ENCODE results near the gene COL18A1.

The COL18A1 gene

DNA sequence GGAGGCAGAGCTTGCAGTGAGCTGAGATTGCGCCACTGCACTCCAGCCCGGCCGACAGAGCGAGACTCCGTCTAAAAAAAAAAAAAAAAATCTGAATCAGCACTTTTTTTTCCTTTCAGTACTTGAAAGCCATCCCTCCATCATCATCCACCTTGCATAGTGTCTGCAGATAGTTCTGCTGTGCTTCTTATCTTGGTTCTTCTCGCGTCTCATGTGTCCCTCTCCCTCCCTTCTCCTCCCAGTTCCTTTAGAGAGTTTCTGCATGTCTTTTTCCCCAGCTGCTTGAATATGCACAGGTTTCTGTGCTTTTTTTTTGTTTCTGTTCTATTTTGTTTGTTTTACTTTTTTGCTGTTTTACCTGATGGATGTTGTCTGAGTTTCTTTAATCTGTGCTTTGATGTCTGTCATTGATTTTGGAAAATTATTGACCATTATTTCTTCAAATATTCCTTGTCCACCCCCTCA lies 3.9 kb upstream of the COL18A1 start:
- in situ Hi-C loops (cut with MboI; ENCODE audit: low sequenced_read_pairs) = no loop called here

DNA sequence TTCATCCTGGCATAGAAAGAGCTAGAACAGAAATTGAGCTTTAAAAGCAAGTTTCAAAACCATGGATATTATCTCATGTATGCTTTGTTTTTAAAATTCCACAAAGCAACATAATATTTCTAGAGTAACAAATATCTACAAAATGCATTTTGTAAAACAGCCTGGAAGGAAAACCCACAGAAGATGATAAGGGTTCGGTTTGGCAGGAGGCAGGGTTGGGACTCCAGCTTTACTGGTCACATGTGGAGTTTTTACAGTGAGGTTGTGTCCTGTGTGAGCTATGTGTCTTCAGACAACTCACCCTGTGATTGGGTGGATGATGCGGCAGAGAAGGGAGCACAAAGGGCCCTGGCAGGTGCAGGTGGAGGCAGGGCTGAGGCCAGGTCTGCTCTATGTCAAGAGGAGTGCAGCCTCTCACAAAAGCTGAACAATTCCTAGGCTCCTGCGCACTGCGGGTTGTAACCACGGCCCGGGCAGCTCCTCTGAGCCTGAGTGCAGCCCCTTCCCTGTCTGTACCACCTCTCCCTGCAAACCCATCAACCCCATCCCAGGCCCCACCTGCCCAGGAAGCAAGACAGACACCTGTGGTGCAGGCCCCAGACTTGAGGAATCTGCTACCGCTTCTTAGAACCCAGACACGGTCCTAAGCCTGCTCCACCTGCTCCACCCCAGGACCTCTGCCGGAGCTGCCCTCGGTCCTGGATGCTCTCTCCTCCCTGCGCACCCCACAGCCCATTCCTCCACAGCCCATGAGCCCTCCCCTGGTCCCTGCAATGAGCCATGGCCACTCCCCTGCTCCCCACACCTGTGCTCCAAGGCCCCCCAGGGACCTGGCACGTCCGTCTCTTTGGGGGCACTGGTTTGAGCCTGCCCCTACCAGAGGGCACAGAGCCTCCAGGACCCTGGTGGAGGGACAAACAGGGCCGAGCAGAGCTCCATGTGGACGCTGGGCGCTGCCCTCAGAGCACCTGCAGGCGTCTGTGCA lies 2.8 kb upstream of the COL18A1 start:
- in situ Hi-C loops (cut with MboI; ENCODE audit: low sequenced_read_pairs) = no loop called here

DNA sequence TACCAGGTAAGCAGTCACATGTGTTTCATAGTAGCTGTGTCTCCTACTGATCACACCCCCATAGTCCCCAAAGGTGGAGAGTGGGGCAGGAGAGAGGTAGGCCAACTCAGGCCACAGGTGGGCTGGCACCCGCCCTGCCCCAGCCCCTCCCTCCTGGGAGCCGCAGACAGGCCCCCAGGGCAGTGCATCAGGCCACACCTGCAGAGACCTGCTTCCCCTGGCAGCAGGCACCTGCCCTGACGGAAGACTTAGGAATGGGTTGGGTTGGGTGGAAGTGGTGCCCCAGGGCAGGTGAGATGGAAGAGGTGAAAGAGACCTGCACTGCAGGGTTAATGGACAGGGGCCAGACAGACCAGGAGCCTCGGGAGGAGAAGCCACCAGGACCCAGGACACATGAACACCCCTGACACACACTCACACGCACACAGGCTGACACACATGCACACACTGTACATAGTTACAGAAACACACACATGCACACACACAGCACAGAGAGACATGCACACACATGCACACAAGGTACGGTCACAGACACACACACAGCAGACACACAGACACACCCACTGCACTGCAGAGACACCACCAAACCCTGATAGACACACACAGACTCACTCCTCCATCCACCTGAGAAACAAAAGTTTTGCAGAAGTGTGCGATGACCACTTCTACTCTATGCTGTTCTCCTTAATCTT lies 1.7 kb upstream of the COL18A1 start:
- in situ Hi-C loops (cut with MboI; ENCODE audit: low sequenced_read_pairs) = no loop called here

DNA sequence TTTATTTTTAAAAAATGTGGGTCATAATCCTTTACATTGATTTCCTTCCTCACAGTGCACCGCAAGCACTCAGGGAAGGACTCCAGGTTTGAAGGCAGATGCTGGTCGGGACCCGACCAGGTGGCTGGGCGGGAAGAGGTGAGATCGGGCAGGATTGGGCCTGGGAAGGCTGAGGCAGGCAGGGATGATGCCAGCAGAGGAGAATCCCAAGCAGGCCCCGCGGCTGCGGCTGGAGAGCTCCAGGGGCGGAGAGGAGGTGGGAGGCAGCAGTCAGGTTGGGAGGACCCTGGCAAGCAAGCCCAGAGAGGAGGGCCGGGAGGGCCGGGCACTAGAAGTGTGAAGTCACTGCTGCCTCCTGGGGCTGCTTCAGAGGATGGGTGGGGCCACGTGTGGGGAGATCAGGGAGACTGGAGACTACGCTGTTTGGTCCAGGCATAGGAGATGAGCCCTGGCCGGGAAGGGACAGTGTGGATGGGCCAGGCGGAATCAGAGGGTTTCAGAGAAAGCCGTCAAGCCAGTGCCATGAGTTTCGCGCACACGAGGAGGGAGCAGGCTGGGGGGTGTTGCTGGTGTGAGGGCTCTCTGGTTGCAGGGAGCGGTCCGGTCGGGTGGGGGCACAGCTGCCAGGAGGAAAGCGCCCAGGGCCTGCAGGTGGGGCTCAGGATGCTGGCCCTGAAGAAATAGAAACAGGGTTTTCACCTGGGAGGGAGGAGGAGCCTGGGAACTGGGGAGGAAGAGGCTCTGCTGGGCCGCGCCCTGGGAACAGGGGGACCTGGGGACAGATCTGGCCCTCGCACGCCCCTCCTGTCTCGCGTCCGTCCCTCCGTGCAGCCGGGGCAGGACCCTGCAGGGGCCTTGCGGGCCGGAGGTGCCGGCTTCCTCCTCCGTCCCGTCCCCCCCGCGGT lies 888 bp upstream of the COL18A1 start:
- in situ Hi-C loops (cut with MboI; ENCODE audit: low sequenced_read_pairs) = no loop called here

DNA sequence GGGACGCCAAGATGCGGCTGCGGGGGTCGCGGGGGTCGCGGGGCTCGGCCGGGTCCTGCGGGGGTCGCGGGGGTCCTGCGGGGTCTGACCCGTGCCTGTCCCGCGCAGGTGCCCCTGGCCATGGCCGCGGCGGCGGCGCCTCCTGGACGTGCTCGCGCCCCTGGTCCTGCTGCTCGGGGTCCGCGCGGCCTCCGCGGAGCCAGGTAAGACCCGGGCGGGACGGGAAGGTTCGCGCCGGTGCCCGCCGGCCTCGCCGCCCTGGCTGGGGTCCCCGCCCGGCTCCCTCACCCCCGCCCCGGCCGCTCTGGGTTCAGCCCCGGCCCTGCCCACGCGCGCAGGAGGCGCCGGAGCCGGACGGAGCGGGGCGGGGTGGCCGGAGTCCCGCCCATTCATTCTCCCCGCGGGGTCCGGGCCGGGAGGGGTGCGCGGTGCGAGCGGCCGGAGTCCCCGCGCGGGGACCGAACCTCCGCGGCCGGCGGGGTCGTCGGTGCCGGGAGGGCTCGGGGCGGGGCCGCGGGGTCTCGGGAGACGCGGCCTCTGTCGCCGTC lies 380 bp downstream of the COL18A1 start:
- in situ Hi-C loops (cut with MboI; ENCODE audit: low sequenced_read_pairs) = no loop called here

DNA sequence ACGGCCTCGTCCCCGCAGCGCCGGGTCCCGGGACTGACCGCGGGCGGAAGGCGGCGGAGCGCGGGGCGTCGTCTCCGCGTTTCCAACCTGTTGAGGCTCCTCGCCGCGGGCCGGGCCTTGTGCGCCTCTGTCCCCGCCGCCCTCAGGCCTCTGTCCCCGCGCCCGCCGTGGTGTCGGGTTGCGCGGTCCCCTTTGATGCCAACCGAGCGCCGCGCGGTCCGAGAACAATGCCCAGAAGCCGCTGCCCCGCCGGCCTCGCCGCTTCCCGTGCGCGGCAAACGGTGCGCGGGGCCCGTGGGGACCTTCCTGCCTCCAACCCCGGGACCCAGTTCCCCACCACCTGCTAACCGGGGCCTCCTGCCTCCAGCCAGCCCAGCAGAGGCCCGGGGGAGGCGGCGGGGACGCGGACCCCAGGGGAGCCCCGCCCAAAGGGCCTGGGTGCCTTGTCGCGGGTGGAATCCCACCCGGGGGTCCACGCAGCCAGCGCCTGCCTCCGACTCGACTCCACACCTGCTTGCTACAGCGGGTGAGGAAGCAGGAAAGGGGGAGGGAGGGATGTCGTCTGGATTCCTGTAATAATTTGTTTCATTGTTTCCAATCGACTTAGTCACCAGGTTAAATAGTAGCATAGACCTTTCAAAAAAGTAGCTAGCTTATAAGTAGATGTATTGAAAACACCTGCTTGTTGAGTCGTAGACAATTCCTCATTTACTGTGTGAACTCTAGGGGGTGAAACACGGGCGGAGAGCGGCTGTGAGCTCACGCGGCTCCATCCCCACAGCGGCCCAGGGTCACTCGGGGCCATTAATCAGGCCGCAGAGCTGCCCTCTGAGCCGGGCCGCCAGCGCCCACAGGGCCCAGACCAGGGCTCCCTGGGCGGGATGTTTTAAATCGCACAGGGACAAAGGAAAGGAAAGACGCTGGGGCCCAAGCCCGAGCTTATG lies 1.1 kb downstream of the COL18A1 start:
- in situ Hi-C loops (cut with MboI; ENCODE audit: low sequenced_read_pairs) = no loop called here

DNA sequence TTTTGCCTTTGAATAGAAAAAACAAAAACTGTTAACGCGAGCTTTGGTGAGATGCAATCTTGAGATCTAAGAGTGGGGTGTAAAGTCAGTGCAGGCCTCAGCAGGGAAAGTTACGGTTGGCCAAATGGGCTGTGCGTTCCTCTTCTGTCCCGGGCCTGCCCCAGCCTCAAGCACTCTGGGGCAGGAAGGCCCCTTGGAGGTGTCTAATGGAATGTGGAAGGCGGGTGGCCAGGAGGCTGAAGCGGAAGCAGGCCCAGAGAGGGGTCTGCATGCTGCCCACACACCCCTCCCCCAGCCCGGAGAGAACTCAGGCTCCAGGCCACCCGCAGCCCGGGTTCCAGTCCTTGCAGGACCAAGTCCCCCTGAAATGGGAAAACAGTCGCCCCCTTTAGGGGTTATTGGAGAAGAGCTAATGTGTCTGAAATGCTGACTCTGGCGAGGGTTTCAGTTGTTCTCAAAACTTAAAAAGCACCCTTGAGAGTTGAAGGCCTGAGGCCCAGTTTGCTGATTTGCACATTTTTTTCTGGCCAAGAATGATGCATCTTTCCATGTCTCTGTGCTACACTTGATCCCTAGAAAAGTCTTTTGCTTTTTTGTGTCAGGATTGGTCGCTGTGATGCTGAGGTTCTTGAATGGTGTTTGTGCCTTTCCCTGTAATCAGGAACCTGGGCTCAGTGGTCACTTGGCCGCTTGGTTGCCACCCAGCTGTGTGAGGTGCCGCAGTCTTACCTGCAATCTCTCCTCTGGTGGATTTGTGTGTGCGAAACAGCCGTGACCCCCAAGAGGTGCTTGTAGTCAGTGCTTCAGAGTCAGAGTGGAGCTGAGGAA lies 2.0 kb downstream of the COL18A1 start:
- in situ Hi-C loops (cut with MboI; ENCODE audit: low sequenced_read_pairs) = no loop called here

DNA sequence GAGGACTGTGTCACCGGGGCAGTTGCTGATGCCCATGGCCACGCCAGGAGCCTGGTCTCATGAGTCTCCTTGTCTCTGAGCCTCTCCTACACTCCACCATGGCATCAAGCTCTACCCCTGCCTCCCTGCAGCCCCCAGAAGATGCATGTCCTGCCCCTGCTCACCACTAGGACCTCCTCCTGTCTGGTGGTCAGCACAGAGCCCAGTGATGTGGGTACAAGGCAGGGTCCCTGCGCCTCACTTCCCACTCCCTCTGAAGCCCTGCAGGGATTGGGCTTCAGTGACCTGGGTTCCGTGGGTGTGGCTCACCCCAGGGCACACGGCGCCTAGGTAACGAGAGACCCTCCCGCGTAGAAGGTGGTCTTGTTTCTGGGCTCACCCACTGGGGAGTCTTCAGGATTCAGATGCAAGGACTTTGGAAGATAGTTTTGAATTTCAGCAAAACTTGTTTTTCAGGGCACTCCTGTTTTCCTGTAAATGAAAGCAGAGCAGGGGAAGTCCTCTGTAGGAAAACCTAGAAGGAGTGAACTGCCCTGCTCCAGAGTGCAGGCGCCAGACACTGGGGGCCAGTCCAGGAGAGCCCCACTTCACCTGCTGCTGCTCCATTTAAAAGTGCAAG lies 2.8 kb downstream of the COL18A1 start:
- in situ Hi-C loops (cut with MboI; ENCODE audit: low sequenced_read_pairs) = no loop called here

DNA sequence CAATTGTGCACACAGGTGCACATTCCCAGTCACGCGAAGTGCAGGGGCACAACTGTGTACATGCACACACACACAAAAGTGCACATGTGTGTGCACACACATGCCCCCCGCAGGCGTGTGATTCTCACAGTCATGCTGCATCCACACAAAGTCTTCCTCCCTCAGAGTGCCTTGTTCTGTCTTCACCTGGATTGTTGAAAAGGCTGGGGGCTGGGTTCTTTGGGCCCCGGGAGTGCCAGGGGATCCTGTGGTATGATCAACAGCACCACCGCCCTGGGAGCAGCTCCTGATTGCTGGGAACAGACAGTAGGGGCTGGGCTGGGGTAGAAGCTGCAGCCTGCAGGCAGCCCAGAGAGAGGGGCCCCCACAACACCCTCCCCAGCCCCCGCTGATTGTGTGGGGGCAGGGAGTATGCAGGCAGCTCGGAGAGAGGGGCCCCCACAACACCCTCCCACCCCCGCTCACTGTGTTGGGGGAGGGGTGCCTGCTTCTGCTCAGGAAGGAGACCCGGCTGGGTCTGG lies 3.4 kb downstream of the COL18A1 start:
- in situ Hi-C loops (cut with MboI; ENCODE audit: low sequenced_read_pairs) = no loop called here

DNA sequence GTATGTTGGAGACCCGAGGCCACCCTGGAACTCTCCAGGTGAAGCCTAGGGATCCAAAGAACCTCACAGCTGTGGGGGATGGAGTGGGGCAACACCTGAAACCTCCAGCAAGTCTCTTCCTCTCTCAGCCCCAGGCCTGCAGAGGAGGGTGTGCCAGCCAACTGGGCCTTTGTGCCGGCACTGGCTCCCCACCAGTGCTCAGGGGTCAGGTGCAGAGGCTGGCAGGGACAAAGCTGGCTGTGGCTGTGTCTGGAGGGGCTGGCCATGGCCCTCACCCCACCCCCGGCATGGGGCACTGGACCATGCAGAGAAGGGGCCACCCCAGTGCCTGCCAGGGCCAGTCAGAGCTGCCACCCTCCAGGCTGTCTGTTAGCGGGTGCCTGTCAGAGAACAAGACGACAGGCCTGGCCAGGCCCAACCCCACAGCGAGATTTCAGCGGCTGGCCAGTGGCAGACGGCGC lies 3.9 kb downstream of the COL18A1 start:
- in situ Hi-C loops (cut with MboI; ENCODE audit: low sequenced_read_pairs) = no loop called here

DNA sequence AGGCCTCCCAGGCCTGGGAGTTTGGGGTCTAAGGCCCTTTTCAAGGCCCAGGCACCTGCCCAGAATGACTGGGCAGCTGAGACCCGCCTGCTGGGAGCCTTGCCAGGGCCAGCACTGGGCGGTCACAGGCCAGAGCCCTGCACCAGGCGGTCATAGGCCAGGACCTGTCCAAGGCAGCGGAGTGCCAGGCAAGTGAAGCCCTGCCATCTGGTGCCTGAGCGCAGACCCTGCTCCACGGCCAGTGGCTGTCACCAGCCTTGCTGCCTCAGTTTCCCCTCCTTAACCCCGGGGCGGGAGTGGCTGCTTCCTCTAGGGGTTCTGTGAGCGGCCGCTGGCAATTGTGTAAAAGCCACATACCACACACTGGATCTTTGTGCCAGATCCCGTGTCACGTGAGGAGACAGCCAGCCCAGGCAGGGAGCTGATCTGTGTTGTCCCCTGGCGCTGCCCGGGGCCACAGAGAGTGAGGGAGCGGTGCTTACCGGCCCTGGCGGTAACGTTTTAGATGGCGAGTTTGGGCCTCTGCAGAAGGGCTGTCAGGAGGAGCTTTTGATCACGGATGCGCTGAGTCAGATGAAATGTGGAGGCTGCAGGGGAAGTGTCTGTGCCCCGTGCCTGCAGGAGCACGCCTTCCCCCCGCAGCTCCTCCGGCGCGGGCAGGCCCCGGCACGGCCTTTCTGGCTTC lies 4.6 kb downstream of the COL18A1 start:
- in situ Hi-C loops (cut with MboI; ENCODE audit: low sequenced_read_pairs) = no loop called here

DNA sequence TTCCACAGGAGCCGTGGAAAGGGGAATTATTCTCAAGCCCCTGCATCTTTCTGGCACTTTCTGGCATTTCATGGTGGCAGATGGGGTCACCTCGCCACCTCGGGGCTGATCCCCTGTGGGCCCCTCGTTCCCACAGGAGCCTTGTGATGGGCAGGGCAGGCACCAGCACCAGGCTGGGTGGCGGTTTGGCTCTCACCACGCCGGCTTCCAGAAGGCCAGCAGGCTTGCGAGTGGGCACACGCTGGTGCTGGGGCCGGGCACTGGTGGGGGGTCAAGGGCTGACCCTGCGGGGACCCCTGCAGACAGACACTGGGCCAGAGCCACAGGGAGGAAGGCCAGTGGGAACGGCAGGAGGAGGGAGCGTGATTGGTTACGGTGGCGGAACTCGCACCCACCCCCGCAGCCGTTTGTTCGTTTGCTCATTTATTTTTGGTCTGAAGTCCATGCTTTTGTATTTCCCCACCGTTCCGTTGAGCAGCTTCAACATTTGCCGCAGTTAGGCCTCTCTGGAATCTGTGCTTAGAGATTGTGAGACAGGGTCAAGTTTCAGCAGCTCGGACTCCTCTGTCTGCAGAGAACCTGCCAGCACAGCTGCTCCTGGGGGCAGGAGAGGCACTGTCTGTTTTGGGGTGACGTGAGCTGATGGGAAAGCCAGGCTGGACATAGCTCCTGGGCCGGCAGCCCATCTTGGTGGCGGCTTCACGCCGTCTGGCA lies 5.3 kb downstream of the COL18A1 start:
- in situ Hi-C loops (cut with MboI; ENCODE audit: low sequenced_read_pairs) = no loop called here

DNA sequence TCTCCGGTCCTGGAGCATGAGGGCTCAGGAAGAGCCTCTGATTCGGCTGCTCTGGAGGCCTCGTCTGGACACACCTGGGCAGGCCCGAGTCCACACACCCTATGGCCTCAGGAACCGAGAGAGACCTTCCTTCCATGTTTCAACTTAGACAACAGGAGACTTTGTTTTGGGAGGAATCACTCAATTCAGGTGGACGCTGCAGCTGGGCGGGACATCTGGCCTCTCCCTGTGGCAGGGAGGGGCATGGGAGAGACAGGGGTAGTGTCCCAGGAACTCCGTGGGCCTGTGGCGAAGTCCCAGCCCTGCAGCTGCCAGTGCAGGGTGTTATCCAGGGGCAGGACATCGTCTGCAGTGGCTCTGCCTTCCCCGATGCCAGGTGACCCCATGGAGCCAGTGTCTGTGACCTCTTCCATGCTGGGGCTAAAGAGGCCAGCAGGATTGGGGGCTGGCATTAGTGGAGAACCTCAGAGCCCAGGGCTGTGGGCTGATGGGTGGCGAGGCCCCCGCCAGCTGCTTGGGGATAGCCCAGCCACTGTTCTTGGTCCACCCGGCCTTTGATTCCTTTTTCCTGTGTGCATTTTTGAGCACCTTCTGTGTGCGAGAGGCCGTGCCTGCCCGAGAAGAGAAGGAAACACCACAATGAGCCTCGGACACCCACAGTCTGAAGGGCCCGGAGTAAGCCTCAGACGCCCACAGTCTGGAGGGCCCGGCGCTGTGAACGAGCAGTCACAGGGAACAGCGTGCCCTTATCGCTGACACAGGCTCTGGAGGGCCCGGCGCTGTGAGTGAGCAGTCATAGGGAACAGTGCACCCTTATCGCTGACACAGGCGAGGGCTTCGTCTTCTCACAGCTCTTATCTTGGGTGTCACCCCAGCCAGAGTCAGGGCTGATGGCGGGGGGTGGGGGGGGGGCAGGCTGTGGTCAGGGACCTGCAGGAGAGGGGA lies 6.2 kb downstream of the COL18A1 start:
- in situ Hi-C loops (cut with MboI; ENCODE audit: low sequenced_read_pairs) = no loop called here

DNA sequence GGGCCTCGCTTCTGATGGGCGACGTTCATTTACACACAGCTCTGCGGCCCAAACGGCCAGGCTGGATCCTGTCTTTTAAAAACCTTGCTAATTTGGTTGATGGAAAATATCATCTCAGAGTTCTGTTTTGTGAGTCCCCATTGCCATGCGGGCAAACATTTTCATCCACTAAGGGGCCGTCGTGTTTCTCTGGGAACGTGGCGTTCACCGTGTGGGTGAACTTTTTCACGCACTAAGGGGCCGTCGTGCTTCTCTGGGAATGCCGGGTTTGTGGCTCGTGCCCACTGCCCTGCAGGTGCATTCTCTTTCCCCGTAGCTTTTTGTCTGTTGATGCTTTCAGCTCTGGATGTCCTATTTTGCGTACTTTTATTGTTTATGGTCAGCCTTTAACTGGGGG lies 6.8 kb downstream of the COL18A1 start:
- in situ Hi-C loops (cut with MboI; ENCODE audit: low sequenced_read_pairs) = no loop called here

DNA sequence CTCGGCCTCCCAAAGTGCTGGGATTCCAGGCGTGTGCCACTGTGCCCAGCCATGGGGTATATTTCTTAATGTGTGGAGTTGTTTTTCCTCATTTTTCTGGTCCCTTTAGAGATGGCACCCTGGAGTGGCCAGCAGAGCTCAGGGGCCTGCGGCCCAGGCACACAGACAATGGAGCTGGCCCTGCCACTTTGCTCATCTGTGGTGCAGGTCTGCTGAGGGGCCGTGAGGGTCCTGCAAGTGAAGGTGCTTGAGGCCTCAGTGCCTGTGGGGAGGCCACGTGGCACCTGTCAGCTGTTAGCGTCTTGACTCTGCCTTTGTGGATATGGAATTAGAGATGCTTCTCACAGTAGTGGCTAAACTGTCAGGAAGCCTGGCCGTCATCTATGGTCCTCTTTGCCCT lies 7.5 kb downstream of the COL18A1 start:
- in situ Hi-C loops (cut with MboI; ENCODE audit: low sequenced_read_pairs) = no loop called here
